NCI-H1436 treated with DMSO at 0.1 percent for 48 hours (cell line): ENCODE results near the gene MTRFR.
"Not testable (repeated sequence)": the region's sequence is repeated elsewhere in the genome, so short reads cannot be mapped to it uniquely, and the experiment has no call there.

Experiments used
- DNase-seq: peaks from one replicate; lab custom pipeline; 2025; lab: John Stamatoyannopoulos, UW

MTRFR gene

GRCh38 chr12:123232807-123233504, at the start of gene MTRFR, which contains the start of gene MPHOSPH9:
TSS of gene MTRFR (plus strand) at chr12:123233436. CDS start at chr12:123253675, 20,239 bp downstream.
TSS of gene MPHOSPH9 (minus strand) at chr12:123233141. CDS start at chr12:123230364, 2,777 bp downstream.
- peak; percentile 98 for DNase-seq

GRCh38 chr12:123187637-123188036, 45.6 kb upstream of the MTRFR start:
- no peak for DNase-seq

GRCh38 chr12:123199936-123200335, 33.3 kb upstream of the MTRFR start:
- no peak for DNase-seq

- DNase-seq: no peak
These were observed 32.8 kb upstream of the MTRFR start for GRCh38 chr12:123200414-123200813.

GRCh38 chr12:123206794-123207193, 26.4 kb upstream of the MTRFR start:
- DNase-seq: not testable (repeated sequence)

GRCh38 chr12:123207815-123208214, 25.4 kb upstream of the MTRFR start:
- not testable (repeated sequence) for DNase-seq

GRCh38 chr12:123223241-123223668, 10.0 kb upstream of the MTRFR start:
- no peak for DNase-seq

GRCh38 chr12:123225443-123225842, 7.8 kb upstream of the MTRFR start:
- no peak for DNase-seq

- DNase-seq: no peak
These were observed 5.5 kb upstream of the MTRFR start for GRCh38 chr12:123227581-123228258.

GRCh38 chr12:123229051-123229450, 4.2 kb upstream of the MTRFR start:
- no peak for DNase-seq

GRCh38 chr12:123231931-123232330, 1.3 kb upstream of the MTRFR start:
- no peak for DNase-seq

GRCh38 chr12:123232472-123232806, 797 bp upstream of the MTRFR start:
- no peak for DNase-seq

- no peak for DNase-seq
These were observed 471 bp downstream of the MTRFR start for GRCh38 chr12:123233505-123234308.

- no peak for DNase-seq
These were observed 4.6 kb downstream of the MTRFR start for GRCh38 chr12:123237646-123238329.

GRCh38 chr12:123238330-123238682, 5.1 kb downstream of the MTRFR start:
- no peak for DNase-seq

GRCh38 chr12:123238961-123239360, 5.7 kb downstream of the MTRFR start:
- no peak for DNase-seq

- peak; percentile 37 for DNase-seq
These were observed 9.1 kb downstream of the MTRFR start for GRCh38 chr12:123242116-123242904.

- no peak for DNase-seq
These were observed 10.5 kb downstream of the MTRFR start for GRCh38 chr12:123243671-123244262.

- DNase-seq: no peak
These were observed 12.4 kb downstream of the MTRFR start for GRCh38 chr12:123245678-123246077.

GRCh38 chr12:123248129-123248528, 14.9 kb downstream of the MTRFR start:
- not testable (repeated sequence) for DNase-seq
